Stomach smooth muscle (tissue), 2 donors: ENCODE results near the gene PSMB8.

Experiments
- H3K27ac ChIP-seq: one replicate; pipeline ENCODE4 v1.7.0; 2013; ENCODE audit warnings: mild to moderate bottlenecking, low read length, inconsistent platforms
- H3K27me3 ChIP-seq, 2 donors: one replicate each; pipeline ENCODE4 v1.7.0; 2013; ENCODE audit warnings: low read length in 2 of 2; ENCODE audit not compliant: insufficient read depth in 2 of 2, control insufficient read depth in 1 of 2
- H3K36me3 ChIP-seq, 2 donors: one replicate each; pipeline ENCODE4 v1.7.0; 2013; ENCODE audit warnings: low read length in 2 of 2; ENCODE audit not compliant: control insufficient read depth in 2 of 2, insufficient read depth in 2 of 2
- H3K4me1 ChIP-seq: one replicate; pipeline ENCODE4 v1.7.0; 2013; ENCODE audit warnings: low read length; ENCODE audit not compliant: control insufficient read depth, insufficient read depth
- H3K4me3 ChIP-seq, 2 donors: one replicate each; pipeline ENCODE4 v1.7.0; 2013; ENCODE audit warnings: low read length in 2 of 2
- H3K9ac ChIP-seq, 2 donors: one replicate each; pipeline ENCODE4 v1.7.0; 2013; ENCODE audit warnings: low read length in 2 of 2, mild to moderate bottlenecking in 1 of 2
- H3K9me3 ChIP-seq, 2 donors: one replicate each; pipeline ENCODE4 v1.7.0; 2013; ENCODE audit warnings: low read length in 2 of 2; ENCODE audit not compliant: control insufficient read depth in 2 of 2
- donor health status: healthy.
- donor health status: Pancreatic carcinoma.

PSMB8 gene

DNA sequence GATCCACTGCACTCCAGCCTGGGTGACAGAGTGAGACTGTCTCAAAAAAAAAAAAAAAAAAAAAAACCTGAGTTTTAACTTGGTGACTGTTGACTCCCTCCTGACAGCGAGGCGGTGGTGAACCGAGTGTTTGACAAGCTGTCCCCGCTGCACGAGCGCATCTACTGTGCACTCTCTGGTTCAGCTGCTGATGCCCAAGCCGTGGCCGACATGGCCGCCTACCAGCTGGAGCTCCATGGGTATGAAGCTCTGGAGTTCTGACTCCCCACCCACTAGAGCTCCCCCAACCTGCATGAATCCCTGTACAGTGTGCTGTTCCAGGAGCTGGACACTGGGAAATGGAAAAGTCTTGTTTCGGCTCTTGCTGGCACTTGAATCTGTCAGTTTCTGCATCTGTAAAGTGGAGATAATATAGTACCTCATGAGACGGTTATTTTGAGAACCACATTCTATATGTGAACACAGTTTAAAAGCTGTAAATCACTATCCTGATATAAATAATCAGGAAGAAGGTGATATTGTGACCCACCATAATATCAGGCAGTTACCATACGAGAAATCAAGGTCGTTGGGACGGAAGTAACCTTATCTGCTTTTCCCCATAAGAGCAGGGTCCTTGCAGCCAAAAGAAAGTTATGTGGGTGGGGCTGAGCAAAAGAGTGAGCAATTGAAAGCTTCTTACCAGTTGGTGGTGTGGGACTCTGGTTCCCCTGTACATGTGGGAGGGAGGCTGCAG, 13.5 kb upstream of the PSMB8 start:
- Histone ChIP-seq H3K9me3 (no peaks in the 10 kb centered on the region), H3K27me3 (no peaks in the 10 kb centered on the region), H3K4me3 (no peak overlapping the region), H3K4me1 (peaks cover 27% of the 10 kb centered on the region), H3K36me3 (peaks cover 8 to 9% of the 10 kb centered on the region in 2 donors), H3K27ac (no peak overlapping the region), H3K9ac (no peak overlapping the region)

DNA sequence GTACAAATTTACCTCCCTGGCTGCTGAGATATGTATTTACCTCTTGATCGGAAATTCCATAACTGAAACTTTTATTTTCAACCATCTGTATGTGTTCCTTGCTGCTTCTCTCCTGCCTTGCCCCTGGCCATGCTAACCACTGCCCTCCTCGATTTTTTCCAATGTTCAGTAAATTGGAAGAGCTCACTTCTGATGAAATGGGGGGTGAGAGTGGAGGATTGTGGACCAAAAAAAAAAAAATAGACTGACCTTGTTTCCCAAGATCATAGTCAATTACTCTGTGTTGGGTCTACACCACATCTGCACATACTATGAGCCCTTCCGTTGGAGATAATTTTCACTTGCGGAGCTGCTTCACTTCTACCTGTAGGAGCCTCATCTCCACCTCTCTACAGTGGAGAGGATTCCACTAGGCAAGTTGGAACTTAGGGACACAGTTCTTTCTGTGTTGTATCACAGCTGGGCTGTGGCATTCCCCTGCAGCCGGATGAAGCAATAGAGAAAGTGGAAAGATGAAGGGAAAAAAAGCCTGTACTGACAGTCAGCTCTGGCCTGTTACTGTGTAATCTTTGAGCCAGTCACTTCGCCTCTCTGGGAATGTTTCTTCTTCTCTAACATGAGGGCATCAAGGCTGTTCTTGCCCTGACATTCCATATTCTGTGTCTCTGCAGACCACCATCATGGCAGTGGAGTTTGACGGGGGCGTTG, 11.8 kb upstream of the PSMB8 start:
- peak overlapping the region in 1 of 2 donors; percentile 8 for H3K4me3 ChIP-seq
- H3K4me1 ChIP-seq = peaks cover 37% of the 10 kb centered on the region
- no peaks in the 10 kb centered on the region for H3K27me3 ChIP-seq
- H3K9ac ChIP-seq = no peak overlapping the region
- no peak overlapping the region for H3K27ac ChIP-seq
- peaks cover 17 to 19% of the 10 kb centered on the region in 2 donors for H3K36me3 ChIP-seq
- no peaks in the 10 kb centered on the region for H3K9me3 ChIP-seq

DNA sequence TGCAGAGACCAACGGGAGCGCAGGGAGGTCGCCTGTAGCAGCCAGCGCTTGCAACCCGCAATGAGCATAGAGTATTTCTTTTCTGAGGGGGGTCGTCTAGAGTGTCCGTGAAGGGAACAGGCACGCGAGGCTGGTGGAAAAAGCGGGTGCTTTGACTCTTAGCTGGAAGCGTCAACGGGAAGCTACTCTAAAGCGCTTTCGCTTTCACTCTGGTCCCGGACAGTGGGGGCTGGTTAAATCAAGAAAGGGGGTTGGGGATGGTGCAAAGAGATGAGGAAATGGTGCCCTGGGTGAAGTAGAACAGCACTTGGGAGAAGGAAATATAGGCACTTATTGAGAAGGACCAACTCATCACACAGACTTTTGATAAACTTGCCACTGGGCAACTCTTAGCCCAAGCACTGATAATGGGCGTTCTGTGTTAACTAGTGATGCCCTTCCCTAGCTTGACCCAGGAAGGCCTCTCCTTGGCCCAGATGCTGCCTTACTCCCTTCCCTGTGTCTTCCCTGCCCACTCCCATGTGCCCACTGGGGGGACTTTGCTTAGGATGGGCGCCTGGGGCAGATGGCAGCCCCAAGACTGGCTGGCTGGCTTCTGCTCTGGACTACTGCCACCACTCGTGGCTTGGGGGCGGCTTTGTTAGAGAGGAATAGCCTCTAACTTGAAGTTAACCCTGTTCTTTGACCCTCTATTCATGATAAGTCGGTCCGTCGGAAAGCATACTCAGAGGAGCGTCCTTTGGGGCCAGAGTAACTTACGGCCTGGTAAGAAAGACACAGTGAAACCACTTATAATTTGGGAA, 10.7 kb upstream of the PSMB8 start:
- Histone ChIP-seq H3K4me3 (peak overlapping the region; percentile 81 to 92), H3K36me3 (peaks cover 26 to 28% of the 10 kb centered on the region in 2 donors), H3K27me3 (no peaks in the 10 kb centered on the region), H3K9me3 (no peaks in the 10 kb centered on the region), H3K9ac (peak overlapping the region; percentile 93), H3K27ac (peak overlapping the region; percentile 95), H3K4me1 (peaks cover 37% of the 10 kb centered on the region)

DNA sequence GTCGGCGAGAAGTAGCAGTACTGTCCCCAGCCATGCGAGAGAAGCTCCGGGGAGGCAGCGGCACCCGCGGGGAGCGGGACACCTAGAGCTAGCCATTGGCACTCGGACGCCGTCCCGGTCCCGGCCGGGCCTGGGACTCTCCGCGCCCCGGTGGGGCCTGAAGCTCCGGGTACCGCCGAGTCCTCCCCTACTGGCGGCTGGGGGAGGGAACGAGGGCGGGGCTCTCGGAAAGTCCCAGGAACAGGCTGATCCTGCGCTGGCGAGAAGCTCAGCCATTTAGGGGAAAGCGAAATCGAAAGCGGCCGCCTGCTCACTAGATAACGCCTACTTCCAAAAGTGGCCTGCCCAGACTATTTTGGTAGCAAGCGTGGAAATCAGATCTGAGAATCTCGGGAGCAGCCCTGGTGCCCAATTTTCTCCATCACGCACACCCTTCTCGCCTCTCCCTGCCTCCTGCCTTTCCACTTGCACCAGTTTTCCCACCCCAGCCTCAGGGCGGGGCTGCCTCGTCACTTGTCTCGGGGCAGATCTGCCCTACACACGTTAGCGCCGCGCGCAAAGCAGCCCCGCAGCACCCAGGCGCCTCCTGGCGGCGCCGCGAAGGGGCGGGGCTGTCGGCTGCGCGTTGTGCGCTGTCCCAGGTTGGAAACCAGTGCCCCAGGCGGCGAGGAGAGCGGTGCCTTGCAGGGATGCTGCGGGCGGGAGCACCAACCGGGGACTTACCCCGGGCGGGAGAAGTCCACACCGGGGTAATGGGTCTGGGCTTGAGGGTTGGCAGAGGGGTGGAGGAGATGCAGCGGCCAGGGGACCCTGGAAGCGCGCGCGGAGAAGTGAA, 9.9 kb upstream of the PSMB8 start, which contains the start of the genes PSMB9 and TAP1:
Gene PSMB9 (plus strand): TSS at position 652 of the 835 bp plus-strand sequence. CDS start 38 bp downstream, at position 690.
Gene TAP1 (minus strand): TSS at position 164 of the 835 bp plus-strand sequence. CDS start 68 bp downstream, at position 96.
- peaks cover 37% of the 10 kb centered on the region for H3K4me1 ChIP-seq
- H3K27ac ChIP-seq = peak within 1 kb of the TSS; percentile 95
- peak within 1 kb of the TSS; percentile 81 to 92 for H3K4me3 ChIP-seq
- peak within 1 kb of the TSS; percentile 93 for H3K9ac ChIP-seq
- no peaks in the 10 kb centered on the region for H3K9me3 ChIP-seq
- no peaks in the 10 kb centered on the region for H3K27me3 ChIP-seq
- H3K36me3 ChIP-seq = peaks cover 26 to 29% of the 10 kb centered on the region in 2 donors

DNA sequence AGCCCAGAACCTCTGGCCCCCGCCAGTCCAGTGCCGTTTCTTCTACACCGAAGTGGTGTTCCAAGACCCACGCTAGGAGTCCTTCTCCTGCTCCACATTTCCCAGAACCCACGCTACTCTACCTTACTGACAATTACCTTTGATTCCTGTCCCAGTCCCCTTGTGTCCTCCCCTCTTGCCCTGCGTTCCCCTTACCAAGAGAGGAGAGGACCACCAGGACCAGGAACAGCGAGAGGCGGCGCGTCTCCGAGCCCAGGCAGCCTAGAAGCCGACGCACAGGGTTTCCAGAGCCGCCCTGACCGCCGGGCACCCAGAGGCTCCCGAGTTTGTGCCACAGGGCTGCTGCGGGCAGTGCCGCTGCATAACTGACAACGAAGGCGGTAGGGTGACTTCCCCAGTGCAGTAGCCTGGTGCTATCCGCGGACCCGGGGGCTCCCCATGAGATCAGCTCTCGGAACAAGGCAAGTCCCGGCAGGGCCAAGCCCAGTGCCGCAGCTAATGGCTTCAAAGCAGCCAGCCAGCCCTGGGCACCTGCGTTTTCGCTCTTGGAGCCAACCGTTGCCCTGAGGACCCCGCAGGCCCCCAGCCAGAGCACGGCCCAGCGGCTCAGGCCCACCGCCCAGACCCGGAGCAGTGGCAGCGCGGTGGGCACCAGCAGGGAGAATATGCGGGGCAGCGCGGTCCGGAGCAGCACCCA, 9.1 kb upstream of the PSMB8 start:
- no peaks in the 10 kb centered on the region for H3K27me3 ChIP-seq
- peaks cover 37% of the 10 kb centered on the region for H3K4me1 ChIP-seq
- peaks cover 30 to 32% of the 10 kb centered on the region in 2 donors for H3K36me3 ChIP-seq
- H3K4me3 ChIP-seq = peak overlapping the region; percentile 81 to 92
- H3K27ac ChIP-seq = peak overlapping the region; percentile 95
- no peaks in the 10 kb centered on the region for H3K9me3 ChIP-seq
- H3K9ac ChIP-seq = peak overlapping the region; percentile 93

DNA sequence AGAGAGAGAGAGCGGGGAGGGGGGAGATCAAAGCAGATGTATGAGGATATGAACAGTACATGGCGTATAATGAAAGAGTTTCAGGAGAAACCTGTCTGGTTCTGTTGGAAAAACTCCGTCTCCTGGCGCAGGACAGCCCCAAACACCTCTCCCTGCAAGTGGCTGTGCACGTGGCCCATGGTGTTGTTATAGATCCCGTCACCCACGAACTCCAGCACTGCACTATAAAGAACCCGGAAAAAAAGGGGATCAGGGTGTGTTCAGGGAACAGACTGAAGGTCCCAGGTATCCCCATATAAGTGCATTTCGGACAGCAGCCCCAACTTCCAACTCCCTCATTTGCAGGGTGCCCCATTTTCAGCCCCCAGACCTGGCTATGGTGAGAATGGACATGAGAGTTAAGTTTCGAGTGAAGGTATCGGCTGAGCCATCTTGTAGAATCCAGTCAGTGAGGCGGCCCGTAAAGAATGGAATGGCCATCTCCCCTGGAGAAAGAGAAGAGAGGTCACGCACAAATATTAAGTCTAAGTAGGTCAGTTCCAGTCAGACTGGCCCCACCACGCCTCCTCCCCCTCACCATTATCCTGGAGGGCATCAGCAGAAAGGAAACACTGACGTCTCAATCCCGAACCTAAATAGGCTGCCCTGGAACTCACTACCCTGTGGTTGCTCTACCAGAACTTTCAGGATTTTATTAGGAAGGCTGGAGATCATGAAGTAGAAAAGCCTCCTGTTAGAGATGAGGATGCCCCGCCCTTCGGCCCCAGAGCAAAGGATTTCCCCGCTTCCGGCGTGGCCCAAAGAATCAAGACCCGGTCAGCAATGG, 8.4 kb upstream of the PSMB8 start:
- Histone ChIP-seq H3K27ac (peak overlapping the region; percentile 95), H3K27me3 (no peaks in the 10 kb centered on the region), H3K36me3 (peaks cover 34 to 35% of the 10 kb centered on the region in 2 donors), H3K9me3 (no peaks in the 10 kb centered on the region), H3K4me3 (peak overlapping the region; percentile 81 to 92), H3K9ac (peak overlapping the region; percentile 93), H3K4me1 (peaks cover 37% of the 10 kb centered on the region)

DNA sequence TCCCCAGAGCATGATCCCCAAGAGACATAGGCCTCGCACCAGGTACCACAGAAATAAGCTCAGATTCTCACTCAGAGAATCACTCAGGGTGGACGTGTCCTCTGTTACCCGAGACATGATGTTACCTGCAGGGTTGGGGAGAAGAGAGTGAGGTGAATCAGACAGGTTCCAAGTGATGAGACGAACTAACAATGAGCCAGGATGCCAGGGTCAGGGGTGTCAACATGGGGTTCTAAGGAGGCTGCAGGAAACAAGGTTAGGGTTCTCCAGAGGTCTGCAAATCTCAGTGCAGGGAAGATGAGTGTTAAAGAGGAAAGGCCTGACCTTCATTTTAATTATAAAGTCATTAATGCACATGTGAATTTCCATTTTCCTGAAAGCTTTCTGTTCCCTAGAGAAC, 7.2 kb upstream of the PSMB8 start:
- H3K27me3 ChIP-seq = no peaks in the 10 kb centered on the region
- H3K27ac ChIP-seq = peak overlapping the region; percentile 95
- peak overlapping the region in 1 of 2 donors; percentile 21 for H3K9ac ChIP-seq
- H3K36me3 ChIP-seq = peaks cover 42% of the 10 kb centered on the region in 2 donors
- H3K4me3 ChIP-seq = no peak overlapping the region
- H3K4me1 ChIP-seq = peaks cover 37% of the 10 kb centered on the region
- no peaks in the 10 kb centered on the region for H3K9me3 ChIP-seq

DNA sequence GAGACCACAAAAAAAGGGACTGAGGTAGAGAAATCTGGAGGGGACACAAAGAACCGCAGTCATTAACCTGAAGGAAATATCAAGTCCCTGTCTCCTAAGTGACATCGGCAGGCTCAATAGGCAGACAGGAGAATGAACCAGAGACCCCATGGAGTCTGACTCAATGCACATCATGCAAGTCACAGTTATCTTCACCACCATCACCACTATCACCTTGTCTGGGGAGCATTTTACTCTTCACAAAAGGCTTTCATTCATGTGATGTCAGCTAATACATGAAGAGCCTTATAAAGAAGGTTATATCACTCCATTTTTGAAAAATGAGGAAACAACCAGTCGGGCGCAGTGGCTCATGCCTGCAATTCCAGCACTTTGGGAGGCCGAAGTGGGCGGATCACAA, 5.3 kb upstream of the PSMB8 start:
- no peak overlapping the region for H3K9ac ChIP-seq

DNA sequence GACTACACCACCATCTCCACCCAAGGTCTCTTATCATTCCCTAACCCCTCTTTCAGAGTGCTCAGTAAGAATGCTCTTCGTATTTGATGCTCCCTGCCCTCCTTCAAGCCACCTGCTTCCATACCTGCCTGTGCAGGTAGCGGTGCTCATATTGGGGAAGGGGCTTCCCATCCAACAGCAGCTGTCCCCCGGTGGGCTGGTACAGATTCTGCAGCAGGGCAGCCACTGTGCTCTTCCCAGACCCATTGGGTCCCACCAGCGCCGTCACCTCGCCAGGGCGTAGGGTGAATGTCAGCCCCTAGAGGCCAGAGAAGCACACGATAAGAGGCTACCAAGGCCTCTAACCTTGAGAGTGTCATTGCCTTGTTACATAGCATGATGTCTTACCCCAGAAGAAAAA, 3.9 kb upstream of the PSMB8 start:
- H3K9ac ChIP-seq = no peak overlapping the region
- H3K36me3 ChIP-seq = peaks cover 47% of the 10 kb centered on the region in 2 donors
- H3K27ac ChIP-seq = peak overlapping the region; percentile 18
- no peak overlapping the region for H3K4me3 ChIP-seq
- H3K27me3 ChIP-seq = no peaks in the 10 kb centered on the region
- peaks cover 36% of the 10 kb centered on the region for H3K4me1 ChIP-seq
- H3K9me3 ChIP-seq = no peaks in the 10 kb centered on the region

More for the DNA sequence above, 5.3 kb upstream of the PSMB8 start:
- H3K27ac ChIP-seq = no peak overlapping the region
- H3K36me3 ChIP-seq = peaks cover 47% of the 10 kb centered on the region in 2 donors
- no peaks in the 10 kb centered on the region for H3K9me3 ChIP-seq
- H3K27me3 ChIP-seq = no peaks in the 10 kb centered on the region
- H3K4me1 ChIP-seq = peaks cover 34% of the 10 kb centered on the region
- H3K4me3 ChIP-seq = no peak overlapping the region
